Measurements from ENCODE around the gene SLC38A10.

Gene SLC38A10

GRCh38 chr17:81332118-81332834 is 37.2 kb upstream of the SLC38A10 start:
- DNase-seq, result no peak

GRCh38 chr17:81331527-81332043 is 36.5 kb upstream of the SLC38A10 start:
- DNase-seq, result peak; percentile 37

GRCh38 chr17:81330884-81331245 is 35.8 kb upstream of the SLC38A10 start:
- DNase-seq, result no peak

GRCh38 chr17:81329927-81330883 is 35.1 kb upstream of the SLC38A10 start:
- DNase-seq, result peak; percentile 63

- DNase-seq, result peak; percentile 75
These were observed 34.1 kb upstream of the SLC38A10 start for GRCh38 chr17:81328978-81329926.

GRCh38 chr17:81328489-81328888 is 33.4 kb upstream of the SLC38A10 start:
- DNase-seq, result no peak

GRCh38 chr17:81325714-81326358 is 30.7 kb upstream of the SLC38A10 start:
- no peak for DNase-seq

- no peak for DNase-seq
These were observed 30.0 kb upstream of the SLC38A10 start for GRCh38 chr17:81324851-81325713.

GRCh38 chr17:81324177-81324850 is 29.2 kb upstream of the SLC38A10 start:
- DNase-seq, result no peak

- no peak for DNase-seq
These were observed 28.3 kb upstream of the SLC38A10 start for GRCh38 chr17:81323411-81323868.

- no peak for DNase-seq
These were observed 27.9 kb upstream of the SLC38A10 start for GRCh38 chr17:81323083-81323369.

GRCh38 chr17:81322271-81323082 is 27.4 kb upstream of the SLC38A10 start:
- no peak for DNase-seq

GRCh38 chr17:81317961-81318605 is 23.0 kb upstream of the SLC38A10 start:
- DNase-seq, result no peak

- no peak for DNase-seq
These were observed 22.4 kb upstream of the SLC38A10 start for GRCh38 chr17:81317530-81317821.

- no peak for DNase-seq
These were observed 20.8 kb upstream of the SLC38A10 start for GRCh38 chr17:81315885-81316391.

GRCh38 chr17:81315129-81315884 is 20.2 kb upstream of the SLC38A10 start:
- DNase-seq, result no peak

GRCh38 chr17:81314398-81315081 is 19.4 kb upstream of the SLC38A10 start:
- peak; percentile 72 for DNase-seq

Measured in right kidney (tissue), 1 donor.